A673 (cell line): ENCODE measurements around the gene UTP14A. TPM values are rescaled to one million over a fixed set of nuclear protein-coding genes. Genes with fewer than 3 reads are reported as not detected.

Source experiments
- BruUV-seq: library from RNA; stranded (reverse); fragments of 400-500 nt; replicated peaks from 2 replicates; lab custom pipeline; 2021; lab: Mats Ljungman, UMichigan
- CTCF ChIA-PET: fragments of 300-600 bp; sonication (Branson Sonifier 250); formaldehyde crosslinking; loops from one replicate; lab custom pipeline; 2022; ENCODE audit warnings: antibody characterized with exemption; lab: Charles Lee
- POLR2A ChIA-PET: fragments of 300-600 bp; sonication (Branson Sonifier 250); formaldehyde crosslinking; loops from one replicate; lab custom pipeline; 2022; ENCODE audit warnings: antibody characterized with exemption; ENCODE audit not compliant: low non-redundant PET; lab: Charles Lee
- DNase-seq: peaks from one replicate; pipeline ENCODE4 v3.0.0-alpha.2; 2015; ENCODE audit warnings: low spot score
- H3K27ac ChIP-seq: fragments of 200-600 bp; sonication (generic); 2 replicates; pipeline ENCODE4 v1.5.1; 2016; ENCODE audit warnings: mixed run types, low read depth, mild to moderate bottlenecking, mixed read lengths, antibody characterized with exemption, low read length; ENCODE audit not compliant: poor library complexity, severe bottlenecking
- H3K27me3 ChIP-seq: fragments of 200-600 bp; sonication (generic); replicated peaks from 2 replicates; pipeline ENCODE4 v1.6.1; 2017; ENCODE audit warnings: mixed run types, low read depth, mild to moderate bottlenecking, mixed read lengths, antibody characterized with exemption, low read length; ENCODE audit not compliant: insufficient read depth, poor library complexity
- H3K36me3 ChIP-seq: fragments of 200-600 bp; sonication (generic); 2 replicates; pipeline ENCODE4 v1.6.1; 2016; ENCODE audit warnings: mixed run types, mild to moderate bottlenecking, mixed read lengths, antibody characterized with exemption, low read length; ENCODE audit not compliant: insufficient read depth, poor library complexity, severe bottlenecking
- H3K4me1 ChIP-seq: fragments of 200-600 bp; sonication (generic); 2 replicates; pipeline ENCODE4 v1.6.1; 2017; ENCODE audit warnings: mixed run types, mild to moderate bottlenecking, mixed read lengths, antibody characterized with exemption, low read length; ENCODE audit not compliant: insufficient read depth, poor library complexity, severe bottlenecking
- H3K4me3 ChIP-seq: fragments of 200-600 bp; sonication (generic); 2 replicates; pipeline ENCODE4 v1.5.1; 2016; ENCODE audit warnings: low read depth, mixed run types, mild to moderate bottlenecking, mixed read lengths, low read length; ENCODE audit not compliant: poor library complexity, severe bottlenecking
- H3K9me3 ChIP-seq: fragments of 200-600 bp; sonication (generic); 2 replicates; pipeline ENCODE4 v1.6.1; 2016; ENCODE audit warnings: mixed run types, low read depth, mild to moderate bottlenecking, mixed read lengths, antibody characterized with exemption, low read length; ENCODE audit not compliant: poor library complexity, severe bottlenecking
- EZH2 ChIP-seq: fragments of 200-600 bp; sonication (generic); IDR thresholded peaks from 2 replicates; pipeline ENCODE4 v1.6.1; 2017; ENCODE audit warnings: borderline replicate concordance, low read depth, mild to moderate bottlenecking, mixed read lengths, antibody characterized with exemption, low read length; ENCODE audit not compliant: poor library complexity, severe bottlenecking
- intact Hi-C: fragments of 100-400 bp; cut with micrococcal nuclease; formaldehyde crosslinking; loops from one replicate; pipeline ENCODE4 v1.10.0; 2022; ENCODE audit not compliant: unreplicated experiment
- total RNA-seq: library from RNA; stranded (reverse); gene quantifications from 2 replicates; pipeline ENCODE4 v1.2.3, GENCODE V29; 2021
- TF ChIP-seq, protein P1 (sequence below): fragments of 300-800, 200-600 bp; sonication (generic); conservative IDR thresholded peaks from 2 replicates; pipeline ENCODE4 v1.5.1; 2017; ENCODE audit warnings: low read depth, mild to moderate bottlenecking, antibody characterized with exemption, low read length, moderate library complexity, mixed read lengths

Gene UTP14A
- total RNA-seq, 1 experiment from 2014 or later, result 46.3 TPM

DNA sequence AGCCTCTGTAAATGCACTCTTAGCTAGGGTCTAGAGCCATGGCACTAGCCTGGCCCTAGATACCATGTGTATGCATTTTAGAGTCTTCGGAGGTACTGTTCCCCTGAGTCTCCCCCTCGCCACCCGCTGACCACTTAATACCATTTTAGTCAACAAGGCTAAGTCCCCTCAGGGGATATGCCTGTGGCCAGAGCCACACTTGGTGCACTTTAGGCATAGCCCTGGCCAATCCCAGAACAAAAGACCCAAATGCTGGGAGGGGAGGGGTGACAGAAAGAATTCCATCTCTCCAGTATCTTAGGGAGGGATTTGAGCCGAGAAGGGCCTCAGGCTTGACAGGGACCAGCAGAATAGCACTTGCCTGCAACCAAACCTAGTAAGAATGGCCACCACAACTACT lies 47.9 kb downstream of the UTP14A start:
- H3K4me3 ChIP-seq, result no peak overlapping the region
- POLR2A ChIA-PET, result no interaction called here
- no peaks in the 10 kb centered on the region for H3K27me3 ChIP-seq
- no peaks in the 10 kb centered on the region for H3K36me3 ChIP-seq
- no peaks in the 10 kb centered on the region for H3K4me1 ChIP-seq
- intact Hi-C loops, result no loop called here
- TF ChIP-seq, protein P1, sequence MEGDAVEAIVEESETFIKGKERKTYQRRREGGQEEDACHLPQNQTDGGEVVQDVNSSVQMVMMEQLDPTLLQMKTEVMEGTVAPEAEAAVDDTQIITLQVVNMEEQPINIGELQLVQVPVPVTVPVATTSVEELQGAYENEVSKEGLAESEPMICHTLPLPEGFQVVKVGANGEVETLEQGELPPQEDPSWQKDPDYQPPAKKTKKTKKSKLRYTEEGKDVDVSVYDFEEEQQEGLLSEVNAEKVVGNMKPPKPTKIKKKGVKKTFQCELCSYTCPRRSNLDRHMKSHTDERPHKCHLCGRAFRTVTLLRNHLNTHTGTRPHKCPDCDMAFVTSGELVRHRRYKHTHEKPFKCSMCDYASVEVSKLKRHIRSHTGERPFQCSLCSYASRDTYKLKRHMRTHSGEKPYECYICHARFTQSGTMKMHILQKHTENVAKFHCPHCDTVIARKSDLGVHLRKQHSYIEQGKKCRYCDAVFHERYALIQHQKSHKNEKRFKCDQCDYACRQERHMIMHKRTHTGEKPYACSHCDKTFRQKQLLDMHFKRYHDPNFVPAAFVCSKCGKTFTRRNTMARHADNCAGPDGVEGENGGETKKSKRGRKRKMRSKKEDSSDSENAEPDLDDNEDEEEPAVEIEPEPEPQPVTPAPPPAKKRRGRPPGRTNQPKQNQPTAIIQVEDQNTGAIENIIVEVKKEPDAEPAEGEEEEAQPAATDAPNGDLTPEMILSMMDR, result no peak
- TF ChIP-seq EZH2, result no peak
- BruUV-seq, result no TSS peak
- DNase-seq, result no peak
- CTCF ChIA-PET, result no interaction called here
- H3K9me3 ChIP-seq, result no peaks in the 10 kb centered on the region
- no peak overlapping the region for H3K27ac ChIP-seq

DNA sequence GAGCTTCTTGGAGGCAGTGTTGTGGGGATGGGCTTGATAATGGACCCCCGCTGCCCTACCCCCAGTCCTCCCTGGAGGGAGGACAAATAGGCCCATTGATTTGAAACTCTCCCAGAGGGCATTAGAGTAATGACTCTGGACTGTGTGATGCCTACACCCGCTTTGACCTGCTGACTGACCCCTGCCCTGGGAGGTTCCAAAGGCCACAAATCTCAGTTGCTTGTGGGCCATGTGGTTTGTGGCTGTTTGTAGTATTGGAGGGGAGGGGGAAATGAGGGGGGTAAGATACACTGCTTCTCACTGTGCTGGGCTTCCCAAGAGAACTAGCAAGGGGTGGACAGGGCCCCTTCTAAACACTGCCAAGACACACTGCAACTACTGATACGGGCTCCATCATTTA lies 48.8 kb downstream of the UTP14A start:
- TF ChIP-seq, protein P1, result no peak
- no peak for TF ChIP-seq EZH2
- Histone ChIP-seq H3K36me3 (no peaks in the 10 kb centered on the region), H3K27ac (no peak overlapping the region), H3K4me3 (no peak overlapping the region), H3K27me3 (no peaks in the 10 kb centered on the region), H3K9me3 (no peaks in the 10 kb centered on the region), H3K4me1 (no peaks in the 10 kb centered on the region)
- BruUV-seq, result no TSS peak
- intact Hi-C loops, result no loop called here
- ChIA-PET POLR2A (no interaction called here), CTCF (no interaction called here)
- DNase-seq, result no peak

DNA sequence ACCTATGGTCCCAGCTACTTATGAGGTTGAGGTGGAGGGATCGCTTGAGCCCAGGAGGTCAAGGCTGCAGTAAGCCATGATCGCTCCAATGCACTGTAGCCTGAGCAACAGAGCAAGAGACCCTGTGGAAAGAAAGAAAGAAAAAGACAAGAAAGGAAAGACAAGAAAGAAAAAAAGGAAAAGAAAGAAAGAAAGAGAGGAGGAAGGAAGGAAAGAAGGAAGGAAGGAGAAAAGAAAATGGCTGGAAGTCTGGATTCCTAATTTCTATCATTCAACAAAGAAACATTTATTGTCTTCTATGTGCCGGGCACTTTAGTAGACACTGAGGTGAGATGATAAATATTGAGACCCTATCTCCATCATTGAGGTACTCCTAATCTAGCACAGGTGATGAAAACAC lies 49.7 kb downstream of the UTP14A start:
- no peak for DNase-seq

More for the DNA sequence above, 49.7 kb downstream of the UTP14A start:
- intact Hi-C loops, result no loop called here
- CTCF ChIA-PET, result no interaction called here
- BruUV-seq, result no TSS peak
- no peaks in the 10 kb centered on the region for H3K9me3 ChIP-seq
- no peaks in the 10 kb centered on the region for H3K36me3 ChIP-seq
- H3K4me1 ChIP-seq, result no peaks in the 10 kb centered on the region
- no peak overlapping the region for H3K4me3 ChIP-seq
- POLR2A ChIA-PET, result no interaction called here
- H3K27me3 ChIP-seq, result no peaks in the 10 kb centered on the region
- TF ChIP-seq EZH2, result no peak
- TF ChIP-seq, protein P1, result no peak
- H3K27ac ChIP-seq, result no peak overlapping the region
